ENCODE data around the gene NCL. TPM values are rescaled to one million over a fixed set of nuclear protein-coding genes. Genes with fewer than 3 reads are reported as not detected.

The NCL gene
- total and polyA plus RNA-seq, 2 of the 13 experiments (the other 11 are each of a cell fraction or from before 2014, with no cell fraction given) = 105 to 779 TPM

DNA sequence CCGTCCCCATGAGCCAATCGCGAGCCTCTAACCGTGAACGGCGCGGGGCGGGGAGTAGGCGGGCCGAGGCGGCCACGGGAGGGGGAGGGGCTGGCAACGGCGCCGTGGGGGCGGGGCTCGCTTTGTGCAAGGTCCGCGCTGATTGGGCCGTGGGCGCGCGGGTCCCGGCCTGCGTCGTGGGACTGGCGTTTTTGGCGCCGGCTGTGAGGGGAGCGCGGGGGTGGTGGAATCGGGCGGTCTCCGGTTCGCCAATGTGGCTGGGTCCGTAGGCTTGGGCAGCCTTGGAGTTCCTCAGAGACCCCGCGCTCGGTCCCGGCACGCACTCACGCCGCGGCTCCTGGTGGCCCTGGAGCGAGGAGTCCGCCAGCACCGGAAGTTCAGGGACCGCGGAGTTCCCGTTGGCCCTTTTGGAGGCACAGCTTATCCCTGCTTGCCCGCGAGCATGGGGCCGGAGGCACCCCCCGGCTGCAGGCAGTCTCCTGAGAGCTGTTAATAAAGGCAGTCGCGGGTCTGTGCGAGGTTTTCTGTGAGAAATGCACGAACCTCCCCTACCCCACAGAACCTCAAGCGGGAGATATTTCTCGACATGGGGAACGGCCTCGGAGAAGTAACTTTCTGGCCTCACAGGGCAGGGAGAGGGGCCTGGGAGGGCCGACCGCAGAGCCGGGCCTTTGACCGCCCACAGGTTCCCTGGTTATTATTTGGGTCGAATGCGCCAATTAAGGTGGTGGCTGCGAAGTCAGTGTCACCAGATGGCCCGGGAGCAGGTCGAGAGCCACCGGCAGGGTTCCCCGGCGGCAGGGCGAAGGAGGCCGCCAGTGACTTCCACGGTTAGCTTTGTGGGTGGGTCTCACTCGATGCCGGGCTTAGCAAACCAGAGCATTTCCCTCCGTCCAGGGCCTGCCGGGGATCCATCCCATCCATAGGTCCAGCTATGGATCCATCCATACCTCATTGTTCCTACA lies 574 bp upstream of the NCL start (continued):
- TF ChIP-seq, protein P1, sequence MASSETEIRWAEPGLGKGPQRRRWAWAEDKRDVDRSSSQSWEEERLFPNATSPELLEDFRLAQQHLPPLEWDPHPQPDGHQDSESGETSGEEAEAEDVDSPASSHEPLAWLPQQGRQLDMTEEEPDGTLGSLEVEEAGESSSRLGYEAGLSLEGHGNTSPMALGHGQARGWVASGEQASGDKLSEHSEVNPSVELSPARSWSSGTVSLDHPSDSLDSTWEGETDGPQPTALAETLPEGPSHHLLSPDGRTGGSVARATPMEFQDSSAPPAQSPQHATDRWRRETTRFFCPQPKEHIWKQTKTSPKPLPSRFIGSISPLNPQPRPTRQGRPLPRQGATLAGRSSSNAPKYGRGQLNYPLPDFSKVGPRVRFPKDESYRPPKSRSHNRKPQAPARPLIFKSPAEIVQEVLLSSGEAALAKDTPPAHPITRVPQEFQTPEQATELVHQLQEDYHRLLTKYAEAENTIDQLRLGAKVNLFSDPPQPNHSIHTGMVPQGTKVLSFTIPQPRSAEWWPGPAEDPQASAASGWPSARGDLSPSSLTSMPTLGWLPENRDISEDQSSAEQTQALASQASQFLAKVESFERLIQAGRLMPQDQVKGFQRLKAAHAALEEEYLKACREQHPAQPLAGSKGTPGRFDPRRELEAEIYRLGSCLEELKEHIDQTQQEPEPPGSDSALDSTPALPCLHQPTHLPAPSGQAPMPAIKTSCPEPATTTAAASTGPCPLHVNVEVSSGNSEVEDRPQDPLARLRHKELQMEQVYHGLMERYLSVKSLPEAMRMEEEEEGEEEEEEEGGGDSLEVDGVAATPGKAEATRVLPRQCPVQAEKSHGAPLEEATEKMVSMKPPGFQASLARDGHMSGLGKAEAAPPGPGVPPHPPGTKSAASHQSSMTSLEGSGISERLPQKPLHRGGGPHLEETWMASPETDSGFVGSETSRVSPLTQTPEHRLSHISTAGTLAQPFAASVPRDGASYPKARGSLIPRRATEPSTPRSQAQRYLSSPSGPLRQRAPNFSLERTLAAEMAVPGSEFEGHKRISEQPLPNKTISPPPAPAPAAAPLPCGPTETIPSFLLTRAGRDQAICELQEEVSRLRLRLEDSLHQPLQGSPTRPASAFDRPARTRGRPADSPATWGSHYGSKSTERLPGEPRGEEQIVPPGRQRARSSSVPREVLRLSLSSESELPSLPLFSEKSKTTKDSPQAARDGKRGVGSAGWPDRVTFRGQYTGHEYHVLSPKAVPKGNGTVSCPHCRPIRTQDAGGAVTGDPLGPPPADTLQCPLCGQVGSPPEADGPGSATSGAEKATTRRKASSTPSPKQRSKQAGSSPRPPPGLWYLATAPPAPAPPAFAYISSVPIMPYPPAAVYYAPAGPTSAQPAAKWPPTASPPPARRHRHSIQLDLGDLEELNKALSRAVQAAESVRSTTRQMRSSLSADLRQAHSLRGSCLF (CRISPR knock-in tag; IDR thresholded peaks at IDR 0.05; ENCODE audit: borderline replicate concordance) = peak; percentile 93
- peak; percentile 24; the same call in 1 of the 2 replicates for TF ChIP-seq SP5 (CRISPR knock-in tag; IDR thresholded peaks at IDR 0.05; ENCODE audit: borderline replicate concordance, low read depth)
- peak; percentile 92 for TF ChIP-seq ZNF761 (CRISPR knock-in tag; conservative IDR thresholded peaks at IDR 0.05)
- TF ChIP-seq NFYB (CRISPR knock-in tag; IDR thresholded peaks at IDR 0.05) = peak; percentile 58; the same call in 1 of the 2 replicates
- no peak for TF ChIP-seq ZNF619 (CRISPR knock-in tag; IDR thresholded peaks at IDR 0.05)
- no peak; the same call in none of the 3 replicates for TF ChIP-seq MXI1 (IDR thresholded peaks at IDR 0.05; ENCODE audit: borderline replicate concordance, low read depth, low read length)
- TF ChIP-seq, protein P2, sequence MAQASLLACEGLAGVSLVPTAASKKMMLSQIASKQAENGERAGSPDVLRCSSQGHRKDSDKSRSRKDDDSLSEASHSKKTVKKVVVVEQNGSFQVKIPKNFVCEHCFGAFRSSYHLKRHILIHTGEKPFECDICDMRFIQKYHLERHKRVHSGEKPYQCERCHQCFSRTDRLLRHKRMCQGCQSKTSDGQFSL (CRISPR knock-in tag; IDR thresholded peaks at IDR 0.05) = peak; percentile 85
- 0 out of 2 replicates have a peak, but pooled peaks have one; percentile 12 for TF ChIP-seq POGZ (CRISPR knock-in tag; IDR thresholded peaks at IDR 0.05)
- TF ChIP-seq, protein P3, sequence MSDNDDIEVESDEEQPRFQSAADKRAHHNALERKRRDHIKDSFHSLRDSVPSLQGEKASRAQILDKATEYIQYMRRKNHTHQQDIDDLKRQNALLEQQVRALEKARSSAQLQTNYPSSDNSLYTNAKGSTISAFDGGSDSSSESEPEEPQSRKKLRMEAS (IDR thresholded peaks at IDR 0.05) = no peak; the same call in 1 of the 2 replicates
- TF ChIP-seq ISX (CRISPR knock-in tag; conservative IDR thresholded peaks at IDR 0.05) = peak; percentile 91; the same call in 1 of the 2 replicates
- no peak for TF ChIP-seq KLF11 (CRISPR knock-in tag; IDR thresholded peaks at IDR 0.05)
- TF ChIP-seq, protein P4, sequence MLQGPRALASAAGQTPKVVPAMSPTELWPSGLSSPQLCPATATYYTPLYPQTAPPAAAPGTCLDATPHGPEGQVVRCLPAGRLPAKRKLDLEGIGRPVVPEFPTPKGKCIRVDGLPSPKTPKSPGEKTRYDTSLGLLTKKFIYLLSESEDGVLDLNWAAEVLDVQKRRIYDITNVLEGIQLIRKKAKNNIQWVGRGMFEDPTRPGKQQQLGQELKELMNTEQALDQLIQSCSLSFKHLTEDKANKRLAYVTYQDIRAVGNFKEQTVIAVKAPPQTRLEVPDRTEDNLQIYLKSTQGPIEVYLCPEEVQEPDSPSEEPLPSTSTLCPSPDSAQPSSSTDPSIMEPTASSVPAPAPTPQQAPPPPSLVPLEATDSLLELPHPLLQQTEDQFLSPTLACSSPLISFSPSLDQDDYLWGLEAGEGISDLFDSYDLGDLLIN (CRISPR knock-in tag; IDR thresholded peaks at IDR 0.05; ENCODE audit: borderline replicate concordance) = 0 out of 2 replicates have a peak, but pooled peaks have one; percentile 65
- TF ChIP-seq, protein P5, sequence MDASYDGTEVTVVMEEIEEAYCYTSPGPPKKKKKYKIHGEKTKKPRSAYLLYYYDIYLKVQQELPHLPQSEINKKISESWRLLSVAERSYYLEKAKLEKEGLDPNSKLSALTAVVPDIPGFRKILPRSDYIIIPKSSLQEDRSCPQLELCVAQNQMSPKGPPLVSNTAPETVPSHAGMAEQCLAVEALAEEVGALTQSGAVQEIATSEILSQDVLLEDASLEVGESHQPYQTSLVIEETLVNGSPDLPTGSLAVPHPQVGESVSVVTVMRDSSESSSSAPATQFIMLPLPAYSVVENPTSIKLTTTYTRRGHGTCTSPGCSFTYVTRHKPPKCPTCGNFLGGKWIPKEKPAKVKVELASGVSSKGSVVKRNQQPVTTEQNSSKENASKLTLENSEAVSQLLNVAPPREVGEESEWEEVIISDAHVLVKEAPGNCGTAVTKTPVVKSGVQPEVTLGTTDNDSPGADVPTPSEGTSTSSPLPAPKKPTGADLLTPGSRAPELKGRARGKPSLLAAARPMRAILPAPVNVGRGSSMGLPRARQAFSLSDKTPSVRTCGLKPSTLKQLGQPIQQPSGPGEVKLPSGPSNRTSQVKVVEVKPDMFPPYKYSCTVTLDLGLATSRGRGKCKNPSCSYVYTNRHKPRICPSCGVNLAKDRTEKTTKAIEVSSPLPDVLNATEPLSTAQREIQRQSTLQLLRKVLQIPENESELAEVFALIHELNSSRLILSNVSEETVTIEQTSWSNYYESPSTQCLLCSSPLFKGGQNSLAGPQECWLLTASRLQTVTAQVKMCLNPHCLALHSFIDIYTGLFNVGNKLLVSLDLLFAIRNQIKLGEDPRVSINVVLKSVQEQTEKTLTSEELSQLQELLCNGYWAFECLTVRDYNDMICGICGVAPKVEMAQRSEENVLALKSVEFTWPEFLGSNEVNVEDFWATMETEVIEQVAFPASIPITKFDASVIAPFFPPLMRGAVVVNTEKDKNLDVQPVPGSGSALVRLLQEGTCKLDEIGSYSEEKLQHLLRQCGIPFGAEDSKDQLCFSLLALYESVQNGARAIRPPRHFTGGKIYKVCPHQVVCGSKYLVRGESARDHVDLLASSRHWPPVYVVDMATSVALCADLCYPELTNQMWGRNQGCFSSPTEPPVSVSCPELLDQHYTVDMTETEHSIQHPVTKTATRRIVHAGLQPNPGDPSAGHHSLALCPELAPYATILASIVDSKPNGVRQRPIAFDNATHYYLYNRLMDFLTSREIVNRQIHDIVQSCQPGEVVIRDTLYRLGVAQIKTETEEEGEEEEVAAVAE (CRISPR knock-in tag; IDR thresholded peaks at IDR 0.05; ENCODE audit: borderline replicate concordance) = peak; percentile 62; the same call in 1 of the 2 replicates
- no peak; the same call in 1 of the 2 replicates for TF ChIP-seq SIX1 (CRISPR knock-in tag; IDR thresholded peaks at IDR 0.05; ENCODE audit: borderline replicate concordance)
- no peak; the same call in 1 of the 2 replicates for TF ChIP-seq FOXM1 (CRISPR knock-in tag; IDR thresholded peaks at IDR 0.05)
- no peak; the same call in 1 of the 2 replicates for TF ChIP-seq ZNF891 (CRISPR knock-in tag; IDR thresholded peaks at IDR 0.05)
- TF ChIP-seq ZSCAN9 (CRISPR knock-in tag; IDR thresholded peaks at IDR 0.05; ENCODE audit: borderline replicate concordance) = peak; percentile 27; the same call in 1 of the 2 replicates

All from HepG2 (cell line).